ENCODE measurements around the gene ATXN1.

ATXN1 gene

GRCh38 chr6:16360365-16360764, 400.9 kb downstream of the ATXN1 start:
- in situ Hi-C loops (cut with HindIII; ENCODE audit: low sequenced_read_pairs): no loop called here

- in situ Hi-C loops (cut with HindIII; ENCODE audit: low sequenced_read_pairs): loop anchor here (10.0 kb wide), 1 partner anchor 65 kb away; no protein-coding TSS in a partner anchor
These were observed 401.7 kb downstream of the ATXN1 start for GRCh38 chr6:16359563-16359962.

GRCh38 chr6:16358531-16359138, 402.6 kb downstream of the ATXN1 start:
- in situ Hi-C loops (cut with HindIII; ENCODE audit: low sequenced_read_pairs): loop anchor here (10.0 kb wide), 1 partner anchor 64 kb away; no protein-coding TSS in a partner anchor

- in situ Hi-C loops (cut with HindIII; ENCODE audit: low sequenced_read_pairs): loop anchor here (10.0 kb wide), 1 partner anchor 61 kb away; no protein-coding TSS in a partner anchor
These were observed 405.4 kb downstream of the ATXN1 start for GRCh38 chr6:16355699-16356446.

GRCh38 chr6:16355238-16355637, 406.0 kb downstream of the ATXN1 start:
- in situ Hi-C loops (cut with HindIII; ENCODE audit: low sequenced_read_pairs): loop anchor here (10.0 kb wide), 1 partner anchor 60 kb away; no protein-coding TSS in a partner anchor

GRCh38 chr6:16354692-16355091, 406.6 kb downstream of the ATXN1 start:
- in situ Hi-C loops (cut with HindIII; ENCODE audit: low sequenced_read_pairs): loop anchor here (5.0 to 10.0 kb wide), 2 partner anchors 38 to 60 kb away; no protein-coding TSS in a partner anchor

- in situ Hi-C loops (cut with HindIII; ENCODE audit: low sequenced_read_pairs): loop anchor here (5.0 to 10.0 kb wide), 2 partner anchors 39 to 58 kb away; no protein-coding TSS in a partner anchor
These were observed 408.3 kb downstream of the ATXN1 start for GRCh38 chr6:16352821-16353438.

- in situ Hi-C loops (cut with HindIII; ENCODE audit: low sequenced_read_pairs): loop anchor here (5.0 to 10.0 kb wide), 2 partner anchors 40 to 57 kb away; no protein-coding TSS in a partner anchor
These were observed 409.0 kb downstream of the ATXN1 start for GRCh38 chr6:16352258-16352635.

GRCh38 chr6:16349544-16349943, 411.7 kb downstream of the ATXN1 start:
- in situ Hi-C loops (cut with HindIII; ENCODE audit: low sequenced_read_pairs): no loop called here

GRCh38 chr6:16346831-16347230, 414.4 kb downstream of the ATXN1 start:
- in situ Hi-C loops (cut with HindIII; ENCODE audit: low sequenced_read_pairs): no loop called here

GRCh38 chr6:16345449-16346330, 415.6 kb downstream of the ATXN1 start:
- in situ Hi-C loops (cut with HindIII; ENCODE audit: low sequenced_read_pairs): no loop called here

- in situ Hi-C loops (cut with HindIII; ENCODE audit: low sequenced_read_pairs): no loop called here
These were observed 416.5 kb downstream of the ATXN1 start for GRCh38 chr6:16344756-16345155.

GRCh38 chr6:16343593-16343992, 417.7 kb downstream of the ATXN1 start:
- in situ Hi-C loops (cut with HindIII; ENCODE audit: low sequenced_read_pairs): no loop called here

GRCh38 chr6:16339265-16339587, 422.0 kb downstream of the ATXN1 start:
- in situ Hi-C loops (cut with HindIII; ENCODE audit: low sequenced_read_pairs): loop anchor here (10.0 kb wide), 1 partner anchor 426 kb away; the partner anchor contains the start of gene ATXN1

- in situ Hi-C loops (cut with HindIII; ENCODE audit: low sequenced_read_pairs): loop anchor here (10.0 kb wide), 1 partner anchor 426 kb away; the partner anchor contains the start of gene ATXN1
These were observed 422.5 kb downstream of the ATXN1 start for GRCh38 chr6:16338577-16339264.

GRCh38 chr6:16337295-16337975, 423.8 kb downstream of the ATXN1 start:
- in situ Hi-C loops (cut with HindIII; ENCODE audit: low sequenced_read_pairs): loop anchor here (10.0 kb wide), 1 partner anchor 427 kb away; the partner anchor contains the start of gene ATXN1

GRCh38 chr6:16336911-16337294, 424.4 kb downstream of the ATXN1 start:
- in situ Hi-C loops (cut with HindIII; ENCODE audit: low sequenced_read_pairs): loop anchor here (10.0 kb wide), 1 partner anchor 428 kb away; the partner anchor contains the start of gene ATXN1

- in situ Hi-C loops (cut with HindIII; ENCODE audit: low sequenced_read_pairs): loop anchor here (10.0 kb wide), 1 partner anchor 429 kb away; the partner anchor contains the start of gene ATXN1
These were observed 425.0 kb downstream of the ATXN1 start for GRCh38 chr6:16336056-16336818.
